Epithelial cell of proximal tubule (primary cell): ENCODE measurements around the gene PDIA5. TPM values are rescaled to one million over a fixed set of nuclear protein-coding genes. Genes with fewer than 3 reads are reported as not detected.

ENCODE experiments used
- DNase-seq: peaks from one replicate; pipeline ENCODE4 v3.0.0-alpha.2; 2011; ENCODE audit warnings: low read depth
- H3K4me3 ChIP-seq: 2 replicates; pipeline ENCODE4 v1.5.1; 2011; ENCODE audit warnings: low read depth, mild to moderate bottlenecking, low read length
- CTCF ChIP-seq: conservative IDR thresholded peaks from 2 replicates; pipeline ENCODE4 v1.5.1; 2012; ENCODE audit warnings: low read depth, mild to moderate bottlenecking, low read length
- total RNA-seq: library from RNA; depleted of rRNA; stranded (reverse); fragments of >200 nt; gene quantifications from 2 replicates; pipeline ENCODE4 v1.2.3, GENCODE V29; 2015

The PDIA5 gene
- total RNA-seq, 1 donor from 2014 or later: 29.4 TPM

GRCh38 chr3:123096731-123097130, 29.9 kb downstream of the PDIA5 start:
- no peak overlapping the region for H3K4me3 ChIP-seq
- no peak for DNase-seq
- TF ChIP-seq CTCF: no peak

GRCh38 chr3:123098426-123099330, 31.9 kb downstream of the PDIA5 start:
- no peak for TF ChIP-seq CTCF
- no peak overlapping the region for H3K4me3 ChIP-seq
- no peak for DNase-seq

GRCh38 chr3:123099331-123100192, 32.7 kb downstream of the PDIA5 start:
- no peak overlapping the region for H3K4me3 ChIP-seq
- no peak for DNase-seq
- no peak for TF ChIP-seq CTCF

- no peak for DNase-seq
- no peak for TF ChIP-seq CTCF
- no peak overlapping the region for H3K4me3 ChIP-seq
Measured at GRCh38 chr3:123100193-123100776, 33.5 kb downstream of the PDIA5 start.

GRCh38 chr3:123102249-123102648, 35.4 kb downstream of the PDIA5 start:
- no peak for TF ChIP-seq CTCF
- no peak overlapping the region for H3K4me3 ChIP-seq
- DNase-seq: no peak

- H3K4me3 ChIP-seq: no peak overlapping the region
- TF ChIP-seq CTCF: no peak
- no peak for DNase-seq
Measured at GRCh38 chr3:123102826-123103225, 36.0 kb downstream of the PDIA5 start.
